CMK (cell line): ENCODE measurements around the gene ADGRB2.
"Not testable (repeated sequence)": the region's sequence is repeated elsewhere in the genome, so short reads cannot be mapped to it uniquely, and the experiment has no call there.

Experiments
- DNase-seq: peaks from one replicate; pipeline ENCODE4 v3.0.0-alpha.2; 2010; ENCODE audit warnings: low read depth

ADGRB2 gene

GRCh38 chr1:31726715-31727114, 37.4 kb downstream of the ADGRB2 start:
- no peak for DNase-seq

GRCh38 chr1:31725777-31726535, 38.2 kb downstream of the ADGRB2 start:
- no peak for DNase-seq

- DNase-seq = no peak
Observed at GRCh38 chr1:31725134-31725533, 39.0 kb downstream of the ADGRB2 start.

GRCh38 chr1:31723828-31724359, 40.2 kb downstream of the ADGRB2 start:
- DNase-seq = peak; percentile 65

GRCh38 chr1:31718327-31718897, 45.7 kb downstream of the ADGRB2 start:
- no peak for DNase-seq

- DNase-seq = no peak
Observed at GRCh38 chr1:31717341-31717740, 46.8 kb downstream of the ADGRB2 start.

- no peak for DNase-seq
Observed at GRCh38 chr1:31715873-31716220, 48.3 kb downstream of the ADGRB2 start.

- no peak for DNase-seq
Observed at GRCh38 chr1:31715087-31715872, 48.9 kb downstream of the ADGRB2 start.

- no peak for DNase-seq
Observed at GRCh38 chr1:31714442-31715086, 49.6 kb downstream of the ADGRB2 start.

- DNase-seq = no peak
Observed at GRCh38 chr1:31712630-31713029, 51.5 kb downstream of the ADGRB2 start.

GRCh38 chr1:31712068-31712467, 52.1 kb downstream of the ADGRB2 start:
- no peak for DNase-seq

GRCh38 chr1:31708324-31708723, 55.8 kb downstream of the ADGRB2 start:
- DNase-seq = no peak

- DNase-seq = peak; percentile 82
Observed at GRCh38 chr1:31707711-31708110, 56.4 kb downstream of the ADGRB2 start.

- not testable (repeated sequence) for DNase-seq
Observed at GRCh38 chr1:31707059-31707600, 57.0 kb downstream of the ADGRB2 start.

GRCh38 chr1:31706384-31707058, 57.6 kb downstream of the ADGRB2 start:
- DNase-seq = no peak

- peak; percentile 60 for DNase-seq
Observed at GRCh38 chr1:31705080-31705866, 58.9 kb downstream of the ADGRB2 start.

- DNase-seq = no peak
Observed at GRCh38 chr1:31704271-31705079, 59.7 kb downstream of the ADGRB2 start.

- DNase-seq = no peak
Observed at GRCh38 chr1:31703431-31704270, 60.5 kb downstream of the ADGRB2 start, which contains the start of gene COL16A1. COL16A1 (minus strand) TSS chr1:31704017; CDS start chr1:31702193, 1,824 bp downstream.
